ENCODE data around the gene KHDC1. TPM values are rescaled to one million over a fixed set of nuclear protein-coding genes. Genes with fewer than 3 reads are reported as not detected.
A peak's percentile ranks its signal among the peaks of the same experiment; 100 is the strongest.

The KHDC1 gene
- polyA plus RNA-seq, 1 experiment = 8.0 TPM

DNA sequence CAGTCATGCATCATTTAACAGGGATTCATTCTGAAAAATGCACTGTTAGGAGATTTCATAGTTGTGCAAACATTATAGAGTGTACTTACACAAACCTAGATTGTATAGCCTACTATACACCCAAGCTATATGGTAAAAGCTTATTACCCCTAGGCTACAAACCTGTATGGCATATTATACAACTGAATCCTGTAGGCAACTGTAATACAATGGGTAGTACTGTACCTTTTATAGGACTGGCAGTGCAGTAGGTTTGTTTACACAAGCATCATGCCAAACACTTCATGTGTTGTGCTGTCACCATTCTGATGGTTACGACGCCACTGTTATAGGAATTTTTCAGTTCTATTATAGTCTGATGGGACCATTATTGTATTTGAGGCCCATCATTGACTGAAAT, 39.3 kb upstream of the KHDC1 start:
- no peak for TF ChIP-seq CTCF (IDR thresholded peaks at IDR 0.05; ENCODE audit: insufficient read depth, low read depth, low read length)
- Histone ChIP-seq H3K4me3 (ENCODE audit: low read depth, low read length) (no peak overlapping the region), H3K27me3 (ENCODE audit: control insufficient read depth, insufficient read depth, low read length) (no peaks in the 10 kb centered on the region), H3K36me3 (ENCODE audit: control insufficient read depth, insufficient read depth, low read length) (no peaks in the 10 kb centered on the region)
- ChIA-PET CTCF (interaction anchor here (1.4 kb wide), 1 partner anchor 17 kb away, joined by 3 read pairs; no protein-coding TSS in a partner anchor), POLR2A (no interaction called here)
- DNase-seq (ENCODE audit: low read depth) = no peak

DNA sequence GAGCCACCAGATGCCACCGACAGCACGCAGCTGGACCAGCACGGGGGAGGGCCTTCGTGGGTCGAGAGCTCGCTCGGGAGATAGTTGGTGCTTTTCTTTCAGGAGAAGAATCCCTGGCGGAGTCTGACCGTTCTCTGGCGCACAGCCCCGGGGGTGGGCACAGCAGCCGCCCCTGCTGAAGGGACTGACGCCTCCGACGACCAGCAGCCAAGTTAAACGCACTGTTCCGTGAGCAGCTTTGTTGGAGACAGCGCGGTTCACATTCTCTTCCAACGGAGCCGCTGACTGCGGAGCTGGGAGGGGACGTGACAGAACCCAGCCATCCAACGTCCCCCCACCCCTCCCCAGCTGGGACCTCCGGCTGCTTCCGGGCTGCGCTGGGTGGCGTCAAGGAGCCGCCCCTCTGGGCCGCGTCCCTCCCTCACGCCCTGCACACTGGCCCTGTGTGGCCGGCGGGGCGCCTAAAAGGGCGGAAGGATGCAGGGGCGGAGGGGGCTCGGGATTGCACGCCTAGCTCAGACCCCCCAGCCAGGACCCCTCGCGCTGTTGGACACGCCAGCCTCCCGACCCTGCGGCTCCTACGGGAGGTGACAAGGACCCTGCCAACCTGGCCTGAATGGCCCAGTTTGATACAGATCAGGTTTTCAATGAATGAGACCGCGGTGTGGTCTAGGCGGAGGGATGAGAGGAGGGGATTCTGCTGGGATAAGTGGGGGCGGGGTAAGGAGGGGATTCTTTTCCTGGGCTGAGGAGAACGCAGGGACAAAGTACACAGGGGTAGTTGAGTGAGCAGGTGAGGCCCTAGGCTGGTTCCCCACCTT, 36.4 kb upstream of the KHDC1 start:
- CTCF ChIA-PET = interaction anchor here (0.7 to 1.5 kb wide), 3 partner anchors 11 to 920 kb away, joined by 3 to 7 read pairs (median 4); no protein-coding TSS in a partner anchor
- no peak for TF ChIP-seq CTCF (IDR thresholded peaks at IDR 0.05; ENCODE audit: insufficient read depth, low read depth, low read length)
- Histone ChIP-seq H3K4me3 (ENCODE audit: low read depth, low read length) (peak overlapping the region; percentile 28), H3K27me3 (ENCODE audit: control insufficient read depth, insufficient read depth, low read length) (no peaks in the 10 kb centered on the region), H3K36me3 (ENCODE audit: control insufficient read depth, insufficient read depth, low read length) (no peaks in the 10 kb centered on the region)
- DNase-seq (ENCODE audit: low read depth) = no peak
- POLR2A ChIA-PET = no interaction called here

- DNase-seq (ENCODE audit: low read depth) = no peak
- ChIA-PET CTCF (interaction anchor here (2.1 kb wide), 1 partner anchor 8 kb away, joined by 11 read pairs; no protein-coding TSS in a partner anchor), POLR2A (no interaction called here)
- TF ChIP-seq CTCF (IDR thresholded peaks at IDR 0.05; ENCODE audit: insufficient read depth, low read depth, low read length) = no peak
- Histone ChIP-seq H3K27me3 (ENCODE audit: control insufficient read depth, insufficient read depth, low read length) (no peaks in the 10 kb centered on the region), H3K4me3 (ENCODE audit: low read depth, low read length) (no peak overlapping the region), H3K36me3 (ENCODE audit: control insufficient read depth, insufficient read depth, low read length) (no peaks in the 10 kb centered on the region)
Measured at GRCh38 chr6:73293331-73293730, 30.3 kb upstream of the KHDC1 start.

DNA sequence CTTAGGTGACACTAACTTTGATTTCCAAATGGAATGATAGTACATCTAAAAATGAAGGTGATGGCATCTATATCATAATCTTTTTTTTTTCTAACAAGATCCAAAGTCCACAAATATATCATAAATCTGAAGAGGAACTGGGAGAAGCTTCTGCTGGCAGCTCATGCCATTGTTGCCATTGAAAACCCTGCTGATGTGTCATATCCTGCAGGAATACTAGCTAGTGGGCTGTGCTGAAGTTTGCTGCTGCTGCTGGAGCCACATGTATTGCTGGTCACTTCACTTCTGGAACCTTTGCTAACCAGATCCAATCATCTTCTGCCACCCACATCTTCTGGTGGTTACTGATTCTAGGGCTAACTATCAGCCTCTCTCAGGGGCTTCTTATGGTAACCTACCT, 27.4 kb upstream of the KHDC1 start:
- Histone ChIP-seq H3K27me3 (ENCODE audit: control insufficient read depth, insufficient read depth, low read length) (no peaks in the 10 kb centered on the region), H3K4me3 (ENCODE audit: low read depth, low read length) (no peak overlapping the region), H3K36me3 (ENCODE audit: control insufficient read depth, insufficient read depth, low read length) (no peaks in the 10 kb centered on the region)
- CTCF ChIA-PET = interaction anchor here (1.3 to 2.7 kb wide), 4 partner anchors 16 to 98 kb away, joined by 5 to 13 read pairs (median 7); no protein-coding TSS in a partner anchor
- DNase-seq (ENCODE audit: low read depth) = no peak
- POLR2A ChIA-PET = no interaction called here
- TF ChIP-seq CTCF (IDR thresholded peaks at IDR 0.05; ENCODE audit: insufficient read depth, low read depth, low read length) = no peak

- no peak for TF ChIP-seq CTCF (IDR thresholded peaks at IDR 0.05; ENCODE audit: insufficient read depth, low read depth, low read length)
- Histone ChIP-seq H3K36me3 (ENCODE audit: control insufficient read depth, insufficient read depth, low read length) (no peaks in the 10 kb centered on the region), H3K4me3 (ENCODE audit: low read depth, low read length) (no peak overlapping the region), H3K27me3 (ENCODE audit: control insufficient read depth, insufficient read depth, low read length) (no peaks in the 10 kb centered on the region)
- CTCF ChIA-PET = interaction anchor here (1.5 to 6.4 kb wide), 2 partner anchors 42 to 1922 kb away, joined by 3 to 107 read pairs; no protein-coding TSS in a partner anchor
- POLR2A ChIA-PET = no interaction called here
- DNase-seq (ENCODE audit: low read depth) = no peak
Measured at GRCh38 chr6:73286752-73287151, 23.8 kb upstream of the KHDC1 start.

Measured in BJ (cell line).